Heart left ventricle (tissue), 16 donors: ENCODE results near the gene SUMO3. TPM values are rescaled to one million over a fixed set of nuclear protein-coding genes. Genes with fewer than 3 reads are reported as not detected.

ENCODE experiments used
- ATAC-seq, 4 donors: fragments of 200-7000 bp; cut with Tn5 transposase; one replicate each; pipeline ENCODE4 v1.9.1; 2020 to 2022; ENCODE audit warnings: moderate library complexity in 4 of 4, mild to moderate bottlenecking in 3 of 4, moderate number of reproducible peaks in 1 of 4
- DNase-seq, 5 donors: peaks; one replicate each; pipeline ENCODE4 v3.0.0-alpha.2; 2020
- H3K27ac ChIP-seq, 12 donors: fragments of 200-600 bp; sonication (generic) in 4 of 12; one replicate each; pipeline versions ENCODE4 v1.5.0 to v1.8.0; 2016 to 2022; ENCODE audit warnings: mild to moderate bottlenecking in 2 of 12
- H3K27me3 ChIP-seq, 9 donors: fragments of 200-600 bp; sonication (generic) in 2 of 9; one replicate each; pipeline versions ENCODE4 v1.5.1 to v1.8.0; 2016 to 2022; ENCODE audit warnings: mild to moderate bottlenecking in 3 of 9
- H3K36me3 ChIP-seq, 9 donors: fragments of 200-600 bp; sonication (generic) in 2 of 9; one replicate each; pipeline versions ENCODE4 v1.5.0 to v1.8.0; 2018 to 2022; ENCODE audit warnings: mild to moderate bottlenecking in 2 of 9
- H3K4me1 ChIP-seq, 12 donors: fragments of 200-600 bp; sonication (generic) in 4 of 12; one replicate each; pipeline versions ENCODE4 v1.5.0 to v1.8.0; 2016 to 2022; ENCODE audit warnings: mild to moderate bottlenecking in 3 of 12
- H3K4me3 ChIP-seq, 12 donors: fragments of 200-600 bp; sonication (generic) in 4 of 12; one replicate each; pipeline versions ENCODE4 v1.5.0 to v1.8.0; 2017 to 2022; ENCODE audit warnings: mild to moderate bottlenecking in 9 of 12, moderate library complexity in 4 of 12
- H3K9me3 ChIP-seq, 12 donors: fragments of 200-600 bp; sonication (generic) in 4 of 12; one replicate each; pipeline versions ENCODE4 v1.5.0 to v1.8.0; 2016 to 2022; ENCODE audit warnings: mild to moderate bottlenecking in 1 of 12
- CTCF ChIP-seq, 12 donors: fragments of 200-600 bp; sonication (generic) in 4 of 12; IDR thresholded peaks; one replicate each; pipeline versions ENCODE4 v1.5.0 to v1.8.0; 2018 to 2022; ENCODE audit warnings: antibody characterized with exemption in 12 of 12, mild to moderate bottlenecking in 5 of 12
- POLR2A ChIP-seq, 2 donors: fragments of 450-650 bp; IDR thresholded peaks; one replicate each; pipeline ENCODE4 v1.6.1; 2017; ENCODE audit warnings: antibody characterized with exemption in 2 of 2, mild to moderate bottlenecking in 2 of 2, moderate library complexity in 2 of 2
- WGBS, 4 donors: extraction: QIAGEN DNeasy Blood & Tissue Kit in 2 of 4; methylation state at CpG; one replicate each; pipeline versions ENCODE4 v1.1.5 to v1.1.7; 2013 to 2018; 5-methylcytosine and 5-hydroxymethylcytosine counted together
- intact Hi-C, 10 donors: fragments of 100-400 bp; cut with DNase I; formaldehyde crosslinking; loops; one replicate each; pipeline versions ENCODE4 v1.11.1 to v1.14.2; 2022
- polyA plus RNA-seq, 2 donors: library from polyadenylated mRNA; stranded (reverse); fragments of 200-250 nt; gene quantifications; one replicate each; pipeline ENCODE4 v1.2.3, GENCODE V29; 2013
- total RNA-seq, 9 donors: library from RNA; depleted of rRNA in 2 of 9; stranded (reverse); fragments of >200 nt in 2 of 9; fragmentation: NEBNext Ultra II Directional in 3 of 9; extraction: Animal tissue kit (Norgen Biotek cat#: 25700) in 3 of 9; gene quantifications; one replicate each; pipeline versions ENCODE4 v1.1.0 to v1.2.4, GENCODE V29; 2016 to 2023
- donor health status: ischemic (EF 13 %, LVEDD 7.1; RV severe dilation, severe dysfunction).
- donor health status: healthy with polysubstance abuse.
- donor health status: DM: no; HTN: yes; CAD: no.
- donor health status: DM: no; HTN: no; CAD: no.
- donor health status: ischemic (EF 25% LVEDD 6.9; RV normal size, moderate dysfunction).
- donor health status: ischemic (EF 25% LVEDD 5.7; RV mildly dilated, moderate dysfunction).
- donor health status: healthy.
- donor health status: DM: yes; HTN: yes; CAD: no.
- donor health status: ischemic (EF 35%, LVEDD 5.7; RV mildly dilated, moderate dysfunction).
- donor health status: nonischemic (EF 11% LVEDD 7.7; RV severe dilation, severe dysfunction).
- donor health status: DM: yes; HTN: yes; CAD: no.
- donor health status: PGD.
- donor health status: ischemic (EF 29% LVEDD 5.4; RV normal size, mild dysfunction).
- donor health status: nonischemic (EF 23%, LVEDD 6.1; RV moderate dilation, normal function).

The SUMO3 gene
- total and polyA plus RNA-seq, 11 donors, result 22.0 to 108 (median 78.1) TPM

GRCh38 chr21:44831227-44831860, 13.5 kb upstream of the SUMO3 start:
- intact Hi-C loops, result no loop called here
- Histone ChIP-seq H3K27me3 (no peaks in the 10 kb centered on the region), H3K4me1 (peaks cover 0 to 5% (median 0%) of the 10 kb centered on the region in 12 donors), H3K9me3 (peaks cover 0 to 21% (median 10%) of the 10 kb centered on the region in 12 donors), H3K36me3 (no peaks in the 10 kb centered on the region), H3K27ac (no peak overlapping the region), H3K4me3 (no peak overlapping the region)
- DNase-seq (no peak), ATAC-seq (no peak)
- no peak for TF ChIP-seq CTCF (IDR thresholded peaks at IDR 0.05)
- no peak for TF ChIP-seq POLR2A (IDR thresholded peaks at IDR 0.05)
- 49 to 61% (median 52%) methylated on average over 7 of the region's 7 CpGs for WGBS, 4 donors

GRCh38 chr21:44829507-44830092, 11.7 kb upstream of the SUMO3 start:
- Histone ChIP-seq H3K4me3 (no peak overlapping the region), H3K27ac (no peak overlapping the region), H3K36me3 (no peaks in the 10 kb centered on the region), H3K27me3 (no peaks in the 10 kb centered on the region), H3K9me3 (peaks cover 0 to 21% (median 10%) of the 10 kb centered on the region in 12 donors), H3K4me1 (peaks cover 0 to 5% (median 0%) of the 10 kb centered on the region in 12 donors)
- intact Hi-C loops, result no loop called here
- ATAC-seq, result no peak
- TF ChIP-seq POLR2A (IDR thresholded peaks at IDR 0.05), result no peak
- TF ChIP-seq CTCF (IDR thresholded peaks at IDR 0.05), result no peak
- DNase-seq, result no peak
- 64 to 69% (median 66%) methylated on average over 2 of the region's 2 CpGs for WGBS, 4 donors

GRCh38 chr21:44828362-44829056, 10.6 kb upstream of the SUMO3 start:
- Histone ChIP-seq H3K9me3 (peaks cover 0 to 24% (median 10%) of the 10 kb centered on the region in 12 donors), H3K27me3 (no peaks in the 10 kb centered on the region), H3K4me1 (peaks cover 0 to 5% (median 0%) of the 10 kb centered on the region in 12 donors), H3K4me3 (no peak overlapping the region), H3K27ac (no peak overlapping the region), H3K36me3 (no peaks in the 10 kb centered on the region)
- WGBS, 4 donors, result 81 to 95% (median 88%) methylated on average over 4 of the region's 4 CpGs
- intact Hi-C loops, result no loop called here
- TF ChIP-seq POLR2A (IDR thresholded peaks at IDR 0.05) (no peak), CTCF (IDR thresholded peaks at IDR 0.05) (no peak)
- DNase-seq (no peak), ATAC-seq (no peak)

- TF ChIP-seq CTCF (IDR thresholded peaks at IDR 0.05) (no peak), POLR2A (IDR thresholded peaks at IDR 0.05) (no peak)
- no peak overlapping the region for H3K4me3 ChIP-seq
- H3K36me3 ChIP-seq, result no peaks in the 10 kb centered on the region
- H3K9me3 ChIP-seq, result peaks cover 0 to 53% (median 20%) of the 10 kb centered on the region in 12 donors
- H3K27me3 ChIP-seq, result no peaks in the 10 kb centered on the region
- peaks cover 0 to 8% (median 6%) of the 10 kb centered on the region in 12 donors for H3K4me1 ChIP-seq
- H3K27ac ChIP-seq, result no peak overlapping the region
- intact Hi-C loops, result no loop called here
- DNase-seq, result no peak
- no peak for ATAC-seq
- WGBS, 4 donors, result 76 to 100% (median 87%) methylated on average over 1 of the region's 1 CpG
These were observed 5.4 kb upstream of the SUMO3 start for GRCh38 chr21:44823179-44823660.
